Measurements from ENCODE around the gene TEX26.

Gene TEX26

DNA sequence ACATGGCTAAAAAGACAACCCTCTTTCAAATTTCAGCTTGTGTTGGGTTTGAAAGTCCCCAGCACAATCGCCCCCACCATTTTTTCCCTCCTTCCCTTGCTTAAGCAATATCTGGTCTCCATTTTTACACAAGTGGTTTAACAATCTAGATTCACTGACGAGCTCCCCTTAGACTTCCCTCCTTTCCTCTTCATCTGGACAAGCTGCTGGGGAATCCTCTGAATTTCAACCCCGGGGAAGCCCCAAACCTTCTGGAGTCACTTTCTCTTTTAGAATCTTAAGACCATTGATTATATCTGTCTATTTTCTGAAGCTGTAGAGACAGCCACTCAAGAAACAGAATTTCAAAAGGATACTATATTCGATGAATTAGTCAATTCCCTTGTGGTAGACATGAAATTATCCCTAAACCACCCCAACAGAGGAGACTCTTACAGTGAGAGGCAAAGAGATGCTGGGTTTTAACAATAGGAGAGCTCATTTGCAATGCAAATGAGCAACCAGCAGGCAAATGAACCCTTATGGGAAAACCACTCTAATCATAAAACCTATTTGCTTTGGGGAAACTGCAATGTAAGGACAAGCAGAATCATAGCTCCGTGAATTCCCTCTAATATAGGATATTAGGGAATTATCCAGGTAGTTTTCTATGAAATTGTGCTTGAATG is 78.9 kb downstream of the TEX26 start:
- DNase-seq (ENCODE audit: low read depth in 3 of 3, low spot score in 1 of 3), result no peak

DNA sequence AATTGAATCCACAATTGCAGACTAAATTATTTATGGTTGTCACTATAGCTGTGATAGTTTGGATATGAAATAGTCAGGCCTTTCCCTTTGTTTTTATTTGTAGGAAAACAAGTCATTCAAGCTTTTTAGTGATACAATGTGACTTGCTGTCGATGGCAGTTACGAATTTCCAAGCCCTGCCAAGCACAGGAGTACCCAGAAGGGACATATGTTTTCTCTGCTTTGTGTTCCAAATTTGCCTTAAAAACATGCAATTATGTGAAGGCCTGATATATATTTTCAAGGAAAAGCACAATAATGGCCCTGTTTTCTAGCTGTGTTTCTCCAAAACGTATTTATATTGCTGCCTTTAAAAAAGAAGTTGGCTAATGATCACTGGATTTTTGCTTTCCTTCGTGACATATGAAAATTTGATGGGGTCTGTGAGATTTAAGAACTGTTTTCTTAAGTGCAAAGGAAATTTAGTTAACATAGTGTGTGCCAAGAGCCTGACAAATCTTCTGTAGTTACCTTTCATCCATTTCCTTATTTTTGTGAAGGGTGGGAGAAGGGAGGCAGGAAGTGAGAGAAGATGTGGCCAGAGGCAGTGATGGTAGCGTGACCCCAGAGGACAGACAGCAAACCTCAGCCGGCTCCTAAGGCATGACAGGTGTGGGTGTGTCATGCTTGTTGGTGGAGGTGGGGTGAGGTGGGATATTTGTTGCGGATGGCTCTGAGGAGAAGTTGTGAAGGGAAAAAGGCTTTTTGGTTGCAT is 79.6 kb downstream of the TEX26 start:
- DNase-seq (ENCODE audit: low read depth in 3 of 3, low spot score in 1 of 3), result no peak

DNA sequence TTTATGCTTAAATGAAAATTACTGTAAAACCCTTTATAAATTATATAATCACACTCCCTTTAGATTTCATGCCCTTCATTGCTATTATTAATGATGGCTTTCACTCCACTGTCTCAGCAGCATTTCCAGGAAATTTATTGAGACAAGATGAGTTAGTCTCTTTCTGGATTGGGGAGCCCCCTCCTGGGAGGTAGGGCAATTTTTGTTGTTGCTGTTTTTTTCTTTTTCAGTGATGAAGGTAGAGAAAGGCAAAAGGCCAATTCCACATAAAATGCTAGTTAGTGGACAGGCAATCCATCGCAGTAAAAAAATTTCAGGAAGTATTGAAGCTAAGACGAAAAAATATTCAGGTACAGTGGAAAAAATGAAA is 80.2 kb downstream of the TEX26 start:
- DNase-seq (ENCODE audit: low read depth in 3 of 3, low spot score in 1 of 3), result no peak

DNA sequence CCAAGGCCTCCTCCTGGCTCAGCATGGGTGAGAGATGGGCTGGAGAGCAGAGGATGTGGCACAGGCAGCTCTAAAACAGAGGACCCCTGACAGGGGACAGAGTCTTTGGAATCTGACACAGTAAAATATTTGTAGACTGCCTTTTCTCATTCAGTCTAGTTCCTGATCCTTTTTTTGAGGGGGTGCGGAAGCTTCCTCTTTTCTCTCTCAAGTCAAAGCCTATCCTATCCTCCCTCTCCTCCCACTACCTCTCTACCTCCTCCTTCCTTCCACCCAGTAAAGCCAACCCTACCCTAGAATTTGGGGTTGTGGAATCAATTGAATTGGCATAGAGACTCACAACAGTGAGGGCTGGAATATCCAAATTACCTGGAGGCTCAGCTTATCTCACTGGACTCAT is 82.0 kb downstream of the TEX26 start:
- no peak for DNase-seq (ENCODE audit: low read depth in 3 of 3, low spot score in 1 of 3)

DNA sequence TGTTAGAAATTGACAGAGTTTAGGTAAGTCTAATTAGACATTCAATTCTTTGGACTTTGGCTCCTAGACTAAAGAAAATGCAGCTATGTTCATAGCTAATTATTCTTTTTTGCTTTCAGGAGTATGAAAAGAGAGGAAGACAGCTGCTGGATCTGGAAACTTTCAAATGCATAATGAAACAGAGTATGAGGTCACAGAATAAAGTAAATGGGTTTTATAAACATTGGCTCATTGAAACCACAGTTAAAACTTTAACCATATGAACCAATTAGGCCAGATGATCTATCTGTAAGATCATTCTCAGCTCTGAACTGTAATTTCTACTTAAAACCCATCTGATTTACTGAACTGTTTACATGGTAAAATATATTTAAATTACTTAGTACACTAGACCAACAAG is 82.7 kb downstream of the TEX26 start:
- no peak for DNase-seq (ENCODE audit: low read depth in 3 of 3, low spot score in 1 of 3)

DNA sequence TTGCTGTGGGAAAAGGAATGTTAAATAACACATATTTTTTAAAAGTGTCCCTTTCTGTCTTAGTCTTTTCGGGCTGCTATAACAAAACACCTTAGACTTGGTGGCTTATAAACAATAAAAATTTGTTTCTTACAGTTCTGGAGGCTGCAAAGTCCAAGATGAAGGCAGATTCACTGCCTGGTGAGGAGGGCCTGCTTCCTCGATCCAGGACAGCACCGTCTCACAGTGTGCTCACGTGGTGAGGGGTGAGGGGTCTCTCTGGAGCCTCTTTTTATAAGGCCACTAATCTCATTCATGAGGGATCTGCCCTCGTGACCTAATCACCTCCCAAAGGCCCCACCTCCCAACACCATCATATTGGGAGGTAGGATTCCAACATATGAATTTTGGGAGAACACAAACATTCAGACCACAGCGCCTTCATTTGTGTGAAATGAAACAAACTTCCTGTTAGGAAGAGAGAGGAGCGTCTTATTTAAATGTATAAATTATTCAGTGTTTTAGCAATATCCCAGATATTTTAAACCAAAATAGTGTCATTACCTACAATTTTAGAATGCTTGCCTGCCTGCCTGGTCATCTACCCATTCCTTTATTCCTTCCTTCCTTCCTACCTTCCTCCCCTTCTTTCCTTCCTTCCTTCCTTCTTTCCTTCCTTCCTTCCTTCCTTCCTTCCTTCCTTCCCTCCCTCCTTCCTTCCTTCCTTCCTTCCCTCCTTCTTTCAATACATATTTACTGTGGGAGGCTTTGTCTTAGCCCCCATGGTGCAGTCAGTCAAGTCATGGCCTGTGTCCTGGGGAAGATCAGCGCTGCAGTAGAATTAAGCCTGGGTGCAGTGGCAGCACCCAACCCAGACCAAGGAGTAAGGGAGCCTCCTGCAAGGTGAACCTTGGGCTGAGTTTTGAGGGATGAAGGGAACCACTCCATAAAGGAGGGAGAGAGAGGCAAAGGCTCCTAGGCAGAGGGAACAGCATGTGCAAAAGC is 84.2 kb downstream of the TEX26 start:
- no peak for DNase-seq (ENCODE audit: low read depth in 3 of 3, low spot score in 1 of 3)

DNA sequence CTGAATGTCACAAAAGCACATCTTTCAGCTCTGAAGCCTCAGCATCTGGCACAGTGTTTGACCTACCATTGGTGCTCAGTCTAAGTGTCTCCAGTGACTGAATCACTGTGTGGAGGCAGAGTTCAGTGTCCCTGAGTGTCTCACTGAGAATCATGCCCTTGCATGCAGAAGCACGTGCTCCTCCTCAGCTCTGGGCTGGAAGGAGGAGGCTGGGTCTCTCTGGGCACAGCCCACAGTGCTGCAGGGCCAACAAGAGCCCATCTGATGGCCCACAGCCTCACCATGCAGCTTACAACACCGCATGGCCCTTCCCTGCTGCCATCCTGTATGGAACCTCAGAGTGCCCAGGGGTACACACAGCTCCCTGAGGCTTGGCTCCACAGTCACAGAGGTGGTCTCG is 86.1 kb downstream of the TEX26 start:
- no peak for DNase-seq (ENCODE audit: low read depth in 3 of 3, low spot score in 1 of 3)

DNA sequence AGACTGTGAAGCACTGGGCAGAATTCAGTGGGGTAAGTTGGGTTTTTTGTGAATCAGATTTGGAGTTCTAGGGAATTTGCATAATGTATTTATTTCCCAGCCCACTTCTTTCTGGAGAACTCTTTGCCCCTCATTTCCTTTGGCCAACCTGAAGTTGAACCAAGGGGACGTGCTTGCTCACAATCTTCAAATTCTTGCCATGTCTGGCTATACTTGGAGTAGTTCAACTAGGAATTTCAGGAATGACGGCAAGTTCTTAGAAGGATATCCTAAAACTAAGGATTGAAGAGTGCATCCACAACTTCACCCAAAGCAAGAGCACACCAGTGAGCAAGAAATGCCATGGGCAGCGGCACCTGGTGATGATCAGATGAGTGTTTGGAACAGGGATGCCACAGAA is 88.5 kb downstream of the TEX26 start:
- DNase-seq (ENCODE audit: low read depth in 3 of 3, low spot score in 1 of 3), result no peak

DNA sequence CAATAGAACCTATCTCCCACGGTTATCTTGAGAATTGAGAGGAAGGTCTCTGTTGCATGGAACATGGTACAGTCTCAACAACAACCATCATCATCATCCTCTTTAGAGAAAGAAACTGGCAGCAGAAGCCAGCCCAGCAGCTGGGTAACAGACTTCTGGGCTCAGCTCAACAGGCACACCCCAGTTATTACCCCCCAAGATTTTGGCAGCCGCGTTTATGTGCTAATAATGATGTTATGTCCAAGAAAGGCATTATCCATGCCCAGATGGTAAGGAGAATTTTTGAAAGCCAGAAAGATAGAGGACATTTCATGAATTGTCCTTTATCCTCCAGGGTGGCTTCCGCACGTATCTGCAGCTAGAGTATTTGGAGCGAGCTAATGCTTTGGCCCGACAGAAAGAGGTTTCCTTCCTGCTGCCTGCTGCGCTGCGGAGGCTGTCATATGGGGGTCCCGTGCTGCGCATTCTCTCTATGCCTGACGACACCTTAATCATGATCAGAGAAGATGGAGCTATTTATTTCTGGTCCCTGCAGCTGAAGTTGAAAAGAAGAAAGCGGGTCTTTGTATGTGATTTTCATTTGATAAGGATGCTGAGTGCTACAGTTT is 89.9 kb downstream of the TEX26 start:
- DNase-seq (ENCODE audit: low read depth in 3 of 3, low spot score in 1 of 3), result no peak

DNA sequence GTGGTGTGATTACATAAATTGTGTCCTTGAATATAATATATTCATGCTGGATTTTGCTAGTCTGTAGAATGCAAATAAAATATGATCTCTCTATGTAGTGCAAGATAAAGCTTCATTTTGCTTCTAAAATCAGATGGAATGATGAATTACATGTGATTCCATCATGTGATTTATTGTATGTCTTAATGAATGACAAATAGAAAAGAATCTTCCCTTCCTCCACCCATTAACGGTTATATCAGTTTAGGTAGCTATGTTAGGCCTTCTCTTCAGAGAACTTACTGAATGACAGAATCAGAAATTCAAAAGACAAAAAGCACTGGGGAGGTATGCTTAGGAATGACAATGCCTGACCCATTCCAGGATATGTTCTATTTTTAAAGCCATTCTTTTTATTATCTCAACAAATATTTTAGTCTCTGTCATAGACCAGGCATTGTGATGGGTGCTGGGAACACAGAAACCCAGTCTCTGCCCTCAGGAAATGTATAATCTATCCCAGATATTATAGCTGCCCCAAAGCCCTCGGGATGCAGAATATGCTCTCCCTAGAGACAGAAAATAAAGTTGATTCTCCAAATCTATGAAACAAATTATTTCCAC is 90.6 kb downstream of the TEX26 start:
- DNase-seq (ENCODE audit: low read depth in 3 of 3, low spot score in 1 of 3), result no peak

Data from stimulated activated CD4-positive, alpha-beta T cell treated with anti-CD3 and anti-CD28 coated beads, TNF-alpha, amount 100 ng/mL, for 1 hour (primary cell).